HS-27A (cell line): ENCODE measurements around the gene ZBTB49.
"Not testable (repeated sequence)": the region's sequence is repeated elsewhere in the genome, so short reads cannot be mapped to it uniquely, and the experiment has no call there.

Experiments used
- DNase-seq: peaks from one replicate; pipeline ENCODE4 v3.0.0-alpha.2; 2012; ENCODE audit warnings: low read depth, missing footprints

Gene ZBTB49

GRCh38 chr4:4289941-4290850 is at the start of gene ZBTB49, which contains the start of gene LYAR:
ZBTB49 (plus strand) TSS chr4:4290251; CDS start chr4:4299946, 9,695 bp downstream.
LYAR (minus strand) TSS chr4:4290154; CDS start chr4:4283742, 6,412 bp downstream.
- DNase-seq, result peak; percentile 61

- DNase-seq, result no peak
These were observed 44.9 kb upstream of the ZBTB49 start for GRCh38 chr4:4245172-4245571.

- DNase-seq, result no peak
These were observed 42.4 kb upstream of the ZBTB49 start for GRCh38 chr4:4247696-4248028.

- peak; percentile 85 for DNase-seq
These were observed 41.8 kb upstream of the ZBTB49 start, which contains the start of gene TMEM128 for GRCh38 chr4:4248029-4248884. TMEM128 (minus strand) TSS chr4:4248223; CDS start chr4:4248202, 21 bp downstream.

- no peak for DNase-seq
These were observed 41.2 kb upstream of the ZBTB49 start for GRCh38 chr4:4248885-4249203.

- not testable (repeated sequence) for DNase-seq
These were observed 40.7 kb upstream of the ZBTB49 start for GRCh38 chr4:4249342-4249741.

- no peak for DNase-seq
These were observed 40.2 kb upstream of the ZBTB49 start for GRCh38 chr4:4249866-4250265.

GRCh38 chr4:4254199-4254598 is 35.9 kb upstream of the ZBTB49 start:
- no peak for DNase-seq

- no peak for DNase-seq
These were observed 35.4 kb upstream of the ZBTB49 start for GRCh38 chr4:4254666-4255065.

GRCh38 chr4:4256799-4257198 is 33.3 kb upstream of the ZBTB49 start:
- no peak for DNase-seq

GRCh38 chr4:4257705-4258104 is 32.3 kb upstream of the ZBTB49 start:
- not testable (repeated sequence) for DNase-seq

GRCh38 chr4:4259484-4260100 is 30.5 kb upstream of the ZBTB49 start:
- no peak for DNase-seq

GRCh38 chr4:4260185-4260751 is 29.8 kb upstream of the ZBTB49 start:
- peak; percentile 4 for DNase-seq

GRCh38 chr4:4267981-4268380 is 22.1 kb upstream of the ZBTB49 start:
- no peak for DNase-seq

GRCh38 chr4:4268776-4269175 is 21.3 kb upstream of the ZBTB49 start:
- no peak for DNase-seq

- DNase-seq, result no peak
These were observed 20.7 kb upstream of the ZBTB49 start for GRCh38 chr4:4269331-4269731.

GRCh38 chr4:4269856-4270255 is 20.2 kb upstream of the ZBTB49 start:
- DNase-seq, result no peak

- no peak for DNase-seq
These were observed 19.5 kb upstream of the ZBTB49 start for GRCh38 chr4:4270529-4270928.

- DNase-seq, result no peak
These were observed 18.1 kb upstream of the ZBTB49 start for GRCh38 chr4:4271912-4272311.

GRCh38 chr4:4274226-4274625 is 15.8 kb upstream of the ZBTB49 start:
- no peak for DNase-seq

- no peak for DNase-seq
These were observed 12.5 kb upstream of the ZBTB49 start for GRCh38 chr4:4277531-4277930.

- DNase-seq, result no peak
These were observed 8.3 kb upstream of the ZBTB49 start for GRCh38 chr4:4281787-4282186.
